GM21723 (cell line): ENCODE results near the gene ATP6V1E1.

Experiments
- ATAC-seq: cut with Tn5 transposase; IDR thresholded peaks from one replicate; pipeline ENCODE4 v1.9.1; 2021; ENCODE audit warnings: mild to moderate bottlenecking, moderate library complexity; ENCODE audit not compliant: unreplicated experiment

Gene ATP6V1E1

GRCh38 chr22:17548756-17549035 is 79.9 kb downstream of the ATP6V1E1 start:
- ATAC-seq: no peak

GRCh38 chr22:17548010-17548755 is 80.4 kb downstream of the ATP6V1E1 start:
- no peak for ATAC-seq

GRCh38 chr22:17542452-17542851 is 86.1 kb downstream of the ATP6V1E1 start:
- ATAC-seq: no peak
